NCI-H187 treated with DMSO at 0.1 percent for 48 hours (cell line): ENCODE measurements around the gene ADAMTSL2.

Experiments
- DNase-seq: peaks from one replicate; lab custom pipeline; 2025; lab: John Stamatoyannopoulos, UW

ADAMTSL2 gene

GRCh38 chr9:133535306-133535877 lies 888 bp downstream of the ADAMTSL2 start:
- no peak for DNase-seq

GRCh38 chr9:133536080-133536479 lies 1.6 kb downstream of the ADAMTSL2 start:
- DNase-seq: no peak

- no peak for DNase-seq
These were observed 2.0 kb downstream of the ADAMTSL2 start for GRCh38 chr9:133536536-133536935.

GRCh38 chr9:133537257-133537656 lies 2.8 kb downstream of the ADAMTSL2 start:
- DNase-seq: no peak

GRCh38 chr9:133538176-133538575 lies 3.7 kb downstream of the ADAMTSL2 start:
- no peak for DNase-seq

GRCh38 chr9:133538851-133539833 lies 4.6 kb downstream of the ADAMTSL2 start:
- no peak for DNase-seq

GRCh38 chr9:133539991-133540697 lies 5.6 kb downstream of the ADAMTSL2 start:
- DNase-seq: no peak

- DNase-seq: no peak
These were observed 6.2 kb downstream of the ADAMTSL2 start for GRCh38 chr9:133540698-133541025.

GRCh38 chr9:133542002-133542401 lies 7.5 kb downstream of the ADAMTSL2 start:
- no peak for DNase-seq

- no peak for DNase-seq
These were observed 9.4 kb downstream of the ADAMTSL2 start for GRCh38 chr9:133543772-133544467.

GRCh38 chr9:133545494-133546286 lies 11.2 kb downstream of the ADAMTSL2 start:
- no peak for DNase-seq

GRCh38 chr9:133546287-133546680 lies 11.8 kb downstream of the ADAMTSL2 start:
- DNase-seq: no peak

GRCh38 chr9:133547116-133547515 lies 12.6 kb downstream of the ADAMTSL2 start:
- DNase-seq: no peak

- no peak for DNase-seq
These were observed 16.9 kb downstream of the ADAMTSL2 start for GRCh38 chr9:133551446-133551845.

- DNase-seq: no peak
These were observed 17.7 kb downstream of the ADAMTSL2 start for GRCh38 chr9:133552236-133552635.

- no peak for DNase-seq
These were observed 18.6 kb downstream of the ADAMTSL2 start for GRCh38 chr9:133553123-133553522.

GRCh38 chr9:133553973-133554713 lies 19.6 kb downstream of the ADAMTSL2 start:
- DNase-seq: no peak

- no peak for DNase-seq
These were observed 20.2 kb downstream of the ADAMTSL2 start for GRCh38 chr9:133554729-133555128.

GRCh38 chr9:133556354-133556753 lies 21.9 kb downstream of the ADAMTSL2 start:
- DNase-seq: no peak

GRCh38 chr9:133557581-133557980 lies 23.1 kb downstream of the ADAMTSL2 start:
- DNase-seq: no peak
